IMR-90 (cell line): ENCODE measurements around the gene GPC6. TPM values are rescaled to one million over a fixed set of nuclear protein-coding genes. Genes with fewer than 3 reads are reported as not detected.

ENCODE experiments used
- ATAC-seq: fragments of 200-7000 bp; cut with Tn5 transposase; 2 replicates; pipeline ENCODE4 v1.9.1; 2020; ENCODE audit warnings: low read depth, mild to moderate bottlenecking, moderate library complexity
- BruUV-seq: library from RNA; stranded (reverse); fragments of 400-500 nt; replicated peaks from 2 replicates; lab custom pipeline; 2021; lab: Mats Ljungman, UMichigan
- CTCF ChIA-PET: fragments of 300-600 bp; formaldehyde crosslinking; extraction: SDS; loops from one replicate; lab custom pipeline; 2021; ENCODE audit warnings: antibody characterized with exemption; lab: Yijun Ruan, JAX
- POLR2A ChIA-PET: fragments of 300-600 bp; sonication (Branson Sonifier 250); formaldehyde crosslinking; loops from one replicate; lab custom pipeline; 2022; ENCODE audit warnings: antibody characterized with exemption; ENCODE audit not compliant: unreplicated experiment; lab: Charles Lee
- DNase-seq: peaks from one replicate; pipeline ENCODE4 v3.0.0; 2013
- H2AFZ ChIP-seq: replicated peaks from 2 replicates; pipeline ENCODE3; 2013; ENCODE audit warnings: low read length, mild to moderate bottlenecking; ENCODE audit not compliant: poor library complexity
- H2AK5ac ChIP-seq: 2 replicates; pipeline ENCODE4 v1.6.1; 2013; ENCODE audit warnings: low read depth, low read length, inconsistent platforms
- H2AK9ac ChIP-seq: replicated peaks from 2 replicates; pipeline ENCODE3; 2013; ENCODE audit warnings: mild to moderate bottlenecking, low read depth, low read length, moderate library complexity; ENCODE audit not compliant: poor library complexity
- H2BK120ac ChIP-seq: 2 replicates; pipeline ENCODE4 v1.6.1; 2013; ENCODE audit warnings: low read depth, low read length, inconsistent platforms
- H2BK15ac ChIP-seq: 3 replicates; pipeline ENCODE4 v1.6.1; 2013; ENCODE audit warnings: low read depth, low read length, inconsistent platforms
- H2BK20ac ChIP-seq: 2 replicates; pipeline ENCODE4 v1.6.1; 2013; ENCODE audit warnings: low read depth, mild to moderate bottlenecking, inconsistent platforms, low read length, moderate library complexity
- H2BK5ac ChIP-seq: 2 replicates; pipeline ENCODE4 v1.6.1; 2013; ENCODE audit warnings: mild to moderate bottlenecking, low read depth, low read length, inconsistent platforms; ENCODE audit not compliant: poor library complexity, severe bottlenecking
- H3K14ac ChIP-seq: replicated peaks from 2 replicates; pipeline ENCODE4 v1.6.1; 2013; ENCODE audit warnings: low read depth, low read length, inconsistent platforms
- H3K18ac ChIP-seq: 2 replicates; pipeline ENCODE4 v1.6.1; 2013; ENCODE audit warnings: low read depth, low read length, control low read depth
- H3K23ac ChIP-seq: 2 replicates; pipeline ENCODE4 v1.6.1; 2013; ENCODE audit warnings: low read depth, low read length, inconsistent platforms
- H3K27ac ChIP-seq: 2 replicates; pipeline ENCODE4 v1.5.1; 2013; ENCODE audit warnings: mild to moderate bottlenecking, control low read depth, low read length; ENCODE audit not compliant: insufficient read depth
- H3K27me3 ChIP-seq: 2 replicates; pipeline ENCODE4 v1.6.1; 2013; ENCODE audit warnings: low read length; ENCODE audit not compliant: control insufficient read depth, insufficient read depth
- H3K36me3 ChIP-seq: 2 replicates; pipeline ENCODE4 v1.6.1; 2013; ENCODE audit warnings: low read length, mixed read lengths; ENCODE audit not compliant: control insufficient read depth, insufficient read depth
- H3K4ac ChIP-seq: 2 replicates; pipeline ENCODE4 v1.6.1; 2013; ENCODE audit warnings: low read depth, low read length, inconsistent platforms
- H3K4me1 ChIP-seq: 2 replicates; pipeline ENCODE4 v1.6.1; 2013; ENCODE audit warnings: low read length, mixed read lengths; ENCODE audit not compliant: control insufficient read depth, insufficient read depth
- H3K4me2 ChIP-seq: 2 replicates; pipeline ENCODE4 v1.6.1; 2013; ENCODE audit warnings: low read depth, mild to moderate bottlenecking, control low read depth, low read length, moderate library complexity
- H3K4me3 ChIP-seq: 2 replicates; pipeline ENCODE4 v1.5.1; 2013; ENCODE audit warnings: low read depth, mild to moderate bottlenecking, control low read depth, low read length, moderate library complexity; ENCODE audit not compliant: insufficient read depth
- H3K56ac ChIP-seq: 2 replicates; pipeline ENCODE4 v1.6.1; 2013; ENCODE audit warnings: low read length, inconsistent platforms; ENCODE audit not compliant: insufficient read depth; ENCODE audit errors: extremely low read depth
- H3K79me1 ChIP-seq, 2 experiments: 2 replicates each; pipeline ENCODE4 v1.6.1; 2013; ENCODE audit warnings: low read length in 2 of 2, inconsistent platforms in 1 of 2, low read depth in 1 of 2
- H3K9ac ChIP-seq: 2 replicates; pipeline ENCODE4 v1.6.1; 2013; ENCODE audit warnings: low read depth, low read length, control low read depth
- H3K9me1 ChIP-seq: 2 replicates; pipeline ENCODE4 v1.6.1; 2013; ENCODE audit warnings: low read length, inconsistent platforms; ENCODE audit not compliant: insufficient read depth
- H3K9me3 ChIP-seq: 2 replicates; pipeline ENCODE4 v1.6.1; 2013; ENCODE audit warnings: low read length; ENCODE audit not compliant: control insufficient read depth, insufficient read depth
- H4K20me1 ChIP-seq: 2 replicates; pipeline ENCODE4 v1.6.1; 2013; ENCODE audit warnings: low read length, inconsistent platforms; ENCODE audit not compliant: insufficient read depth
- H4K5ac ChIP-seq: 2 replicates; pipeline ENCODE4 v1.6.1; 2013; ENCODE audit warnings: mild to moderate bottlenecking, low read depth, low read length, control low read depth
- H4K8ac ChIP-seq, 2 experiments: 2 replicates each; pipeline ENCODE4 v1.6.1; 2013; ENCODE audit warnings: low read depth in 2 of 2, low read length in 2 of 2, control low read depth in 1 of 2, inconsistent platforms in 1 of 2
- H4K91ac ChIP-seq: 2 replicates; pipeline ENCODE4 v1.6.1; 2013; ENCODE audit warnings: low read depth, low read length, inconsistent platforms; ENCODE audit not compliant: insufficient read depth
- BHLHE40 ChIP-seq: fragments of 150-350 bp; IDR thresholded peaks from 2 replicates; pipeline ENCODE4 v1.6.1; 2016; ENCODE audit warnings: mild to moderate bottlenecking, low read depth, low read length
- CTCF ChIP-seq: conservative IDR thresholded peaks from 2 replicates; pipeline ENCODE4 v1.5.1; 2012; ENCODE audit warnings: mild to moderate bottlenecking, low read depth, low read length, improper control_type of control experiment
- POLR2A ChIP-seq: IDR thresholded peaks from 2 replicates; pipeline ENCODE4 v1.6.1; 2012; ENCODE audit warnings: mild to moderate bottlenecking, low read depth, low read length
- WGBS, 2 experiments: methylation state at CpG; one replicate each; pipeline versions ENCODE4 v1.1.5 to v1.1.7; 2013; ENCODE audit warnings: missing lambda C conversion rate in 2 of 2; ENCODE audit not compliant: insufficient read length in 1 of 2; ENCODE audit errors: extremely low coverage in 2 of 2; 5-methylcytosine and 5-hydroxymethylcytosine counted together
- dilution Hi-C: fragments of 300-500 bp; cut with HindIII; formaldehyde crosslinking; loops from one replicate; pipeline ENCODE4 v1.14.3; 2018; ENCODE audit warnings: low sequenced_read_pairs; ENCODE audit not compliant: unreplicated experiment
- in situ Hi-C: fragments of 300-500 bp; cut with MboI; formaldehyde crosslinking; loops from 3 replicates; pipeline ENCODE4 v1.14.3; 2019; ENCODE audit warnings: low sequenced_read_pairs, inconsistent platforms, mixed read lengths
- intact Hi-C: fragments of 100-400 bp; cut with micrococcal nuclease; formaldehyde crosslinking; loops from 2 replicates; pipeline ENCODE4 v1.10.0; 2022
- polyA plus RNA-seq, 3 experiments: library from polyadenylated mRNA; depleted of rRNA; stranded (reverse); fragments of >200 nt; gene quantifications; 2 replicates each; pipeline ENCODE4 v1.2.3, GENCODE V29; 2012; ENCODE audit warnings: low replicate concordance in 1 of 3
- total RNA-seq: library from RNA; depleted of rRNA; stranded (reverse); fragments of >200 nt; gene quantifications from 2 replicates; pipeline ENCODE4 v1.2.3, GENCODE V29; 2012

GPC6 gene
- total and polyA plus RNA-seq, 2 of the 4 experiments (the other 2 are of a cell fraction): 14.9 to 39.4 TPM

DNA sequence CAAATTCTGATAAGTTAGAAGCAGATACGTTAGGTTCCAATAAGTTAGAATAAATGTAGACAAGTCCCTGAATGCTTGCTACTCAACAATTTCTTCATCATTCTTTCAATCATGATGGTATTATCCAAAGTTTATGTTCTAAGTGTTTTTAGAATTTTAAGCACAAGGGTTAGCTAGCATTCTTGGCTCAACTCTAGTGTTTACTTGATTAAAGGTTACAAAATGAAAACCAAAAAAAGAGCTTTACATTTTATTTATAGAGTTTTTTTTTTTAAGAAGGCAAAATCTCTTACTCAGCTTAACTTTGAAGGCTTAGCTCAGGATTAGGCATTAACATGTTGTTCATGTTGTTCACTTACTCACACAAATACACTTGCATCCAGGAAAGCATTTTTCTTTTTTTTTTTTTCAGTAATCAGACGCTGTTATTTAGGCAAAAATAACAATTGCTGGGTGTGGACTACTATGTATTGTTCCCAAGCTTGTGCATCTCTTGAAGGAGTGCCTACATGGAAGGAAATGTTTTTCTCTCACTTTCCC, 832.3 kb downstream of the GPC6 start:
- BruUV-seq: no TSS peak
- CTCF ChIA-PET: interaction anchor here (0.6 kb wide), 1 partner anchor 99 kb away, joined by 5 read pairs; no protein-coding TSS in a partner anchor
- H3K4me1 ChIP-seq: peaks cover 9% of the 10 kb centered on the region

More for the DNA sequence above, 832.3 kb downstream of the GPC6 start:
- no peak overlapping the region for H3K56ac ChIP-seq
- H3K79me1 ChIP-seq: no peaks in the 10 kb centered on the region
- no peaks in the 10 kb centered on the region for H4K20me1 ChIP-seq
- in situ Hi-C loops: no loop called here
- no peak for DNase-seq
- H3K14ac ChIP-seq: 0 out of 2 replicates have a peak overlapping the region, but pooled peaks have one; percentile 16
- no peak overlapping the region for H2BK120ac ChIP-seq
- no peak overlapping the region for H2AFZ ChIP-seq
- H3K9ac ChIP-seq: no peak overlapping the region
- peaks cover 4% of the 10 kb centered on the region for H3K9me1 ChIP-seq
- H3K27me3 ChIP-seq: no peaks in the 10 kb centered on the region
- no peak overlapping the region for H2BK5ac ChIP-seq
- no peak for ATAC-seq
- H3K9me3 ChIP-seq: no peaks in the 10 kb centered on the region
- POLR2A ChIA-PET: interaction anchor here (0.6 kb wide), 1 partner anchor 13 kb away, joined by 3 read pairs; no protein-coding TSS in a partner anchor
- H4K91ac ChIP-seq: no peak overlapping the region
- no peaks in the 10 kb centered on the region for H3K36me3 ChIP-seq
- H3K4me3 ChIP-seq: no peak overlapping the region
- no CpG with 5 or more reads among the region's 2 CpGs for WGBS, 2 experiments
- H3K4me2 ChIP-seq: no peak overlapping the region
- peak overlapping the region; percentile 66; the same call in 1 of the 2 replicates for H3K4ac ChIP-seq
- H3K23ac ChIP-seq: no peak overlapping the region
- H4K5ac ChIP-seq: no peak overlapping the region
- peak overlapping the region; percentile 59; the same call in 1 of the 2 replicates for H3K27ac ChIP-seq
- no peak overlapping the region for H2AK5ac ChIP-seq
- dilution Hi-C loops: no loop called here
- TF ChIP-seq POLR2A: no peak
- no peak for TF ChIP-seq CTCF
- TF ChIP-seq BHLHE40: no peak
- no peak overlapping the region for H4K8ac ChIP-seq
- peak overlapping the region; percentile 28; the same call in 1 of the 2 replicates for H3K18ac ChIP-seq
- intact Hi-C loops: no loop called here
- H2AK9ac ChIP-seq: no peak overlapping the region
- H2BK15ac ChIP-seq: no peak overlapping the region; the same call in 2 of the 3 replicates
- no peak overlapping the region for H2BK20ac ChIP-seq
